ENCODE results near the gene LMNA. TPM values are rescaled to one million over a fixed set of nuclear protein-coding genes. Genes with fewer than 3 reads are reported as not detected.
A peak's percentile ranks its signal among the peaks of the same experiment; 100 is the strongest.

LMNA gene
- total and polyA plus RNA-seq, 7 donors: 114 to 392 (median 237) TPM

GRCh38 chr1:156080241-156080862 is 34.2 kb upstream of the LMNA start:
- no peaks in the 10 kb centered on the region for H3K36me3 ChIP-seq (ENCODE audit: insufficient read depth in 1 of 2, low read depth in 1 of 2)
- no peak for TF ChIP-seq CTCF (IDR thresholded peaks at IDR 0.05)
- no peak overlapping the region for H3K27ac ChIP-seq
- intact Hi-C loops (cut with DNase I): no loop called here
- H3K4me3 ChIP-seq: no peak overlapping the region
- DNase-seq (no peak), ATAC-seq (no peak)
- H3K9me3 ChIP-seq: no peaks in the 10 kb centered on the region
- 63 to 74% (median 70%) methylated on average over 8 of the region's 8 CpGs for WGBS, 3 donors
- H3K27me3 ChIP-seq (ENCODE audit: insufficient read depth in 3 of 3, low read length in 2 of 3): no peaks in the 10 kb centered on the region
- peaks cover 3% of the 10 kb centered on the region for H3K4me1 ChIP-seq

GRCh38 chr1:156080863-156081179 is 33.7 kb upstream of the LMNA start:
- intact Hi-C loops (cut with DNase I): no loop called here
- Histone ChIP-seq H3K27ac (no peak overlapping the region), H3K27me3 (ENCODE audit: insufficient read depth in 3 of 3, low read length in 2 of 3) (no peaks in the 10 kb centered on the region), H3K36me3 (ENCODE audit: insufficient read depth in 1 of 2, low read depth in 1 of 2) (no peaks in the 10 kb centered on the region), H3K4me3 (no peak overlapping the region), H3K4me1 (peaks cover 3% of the 10 kb centered on the region), H3K9me3 (no peaks in the 10 kb centered on the region)
- ATAC-seq: no peak
- no peak for DNase-seq
- TF ChIP-seq CTCF (IDR thresholded peaks at IDR 0.05): no peak
- WGBS, 3 donors: 57 to 79% (median 66%) methylated on average over 4 of the region's 4 CpGs

GRCh38 chr1:156081180-156081916 is 33.2 kb upstream of the LMNA start:
- Histone ChIP-seq H3K36me3 (ENCODE audit: insufficient read depth in 1 of 2, low read depth in 1 of 2) (no peaks in the 10 kb centered on the region), H3K4me1 (peaks cover 3% of the 10 kb centered on the region), H3K27ac (no peak overlapping the region), H3K9me3 (no peaks in the 10 kb centered on the region), H3K4me3 (peak overlapping the region; percentile 89), H3K27me3 (ENCODE audit: insufficient read depth in 3 of 3, low read length in 2 of 3) (no peaks in the 10 kb centered on the region)
- 7 to 12% (median 10%) methylated on average over 32 to 59 of the region's 61 CpGs for WGBS, 3 donors
- ATAC-seq (no peak), DNase-seq (no peak)
- TF ChIP-seq CTCF (IDR thresholded peaks at IDR 0.05): no peak
- intact Hi-C loops (cut with DNase I): no loop called here

GRCh38 chr1:156081917-156082308 is 32.6 kb upstream of the LMNA start:
- H3K27me3 ChIP-seq (ENCODE audit: insufficient read depth in 3 of 3, low read length in 2 of 3): no peaks in the 10 kb centered on the region
- H3K4me1 ChIP-seq: peaks cover 3% of the 10 kb centered on the region
- peak overlapping the region; percentile 89 for H3K4me3 ChIP-seq
- no peaks in the 10 kb centered on the region for H3K9me3 ChIP-seq
- TF ChIP-seq CTCF (IDR thresholded peaks at IDR 0.05): no peak
- DNase-seq: no peak
- no peaks in the 10 kb centered on the region for H3K36me3 ChIP-seq (ENCODE audit: insufficient read depth in 1 of 2, low read depth in 1 of 2)
- intact Hi-C loops (cut with DNase I): no loop called here
- whole genome bisulfite sequencing, 3 donors: 0 to 6% (median 1%) methylated on average over 2 to 10 of the region's 10 CpGs
- H3K27ac ChIP-seq: no peak overlapping the region
- ATAC-seq: peak in 1 of 4 donors; percentile 14

Data from psoas muscle (tissue), 8 donors.